Nephron progenitor cell (in vitro differentiated cells): Measurements from ENCODE around the gene PAPPA2.

ENCODE experiments used
- DNase-seq: peaks from one replicate; pipeline ENCODE4 v3.0.0; 2021
- H3K27ac Mint-ChIP-seq: 2 replicates; pipeline ENCODE4 v1.8.0; 2021; ENCODE audit warnings: mild to moderate bottlenecking, moderate library complexity, mixed read lengths
- H3K27me3 Mint-ChIP-seq: 2 replicates; pipeline ENCODE4 v1.8.0; 2021; ENCODE audit warnings: mild to moderate bottlenecking, low read depth, mixed read lengths; ENCODE audit not compliant: poor library complexity
- H3K36me3 Mint-ChIP-seq: 2 replicates; pipeline ENCODE4 v1.8.0; 2021; ENCODE audit warnings: low read depth, mixed read lengths
- H3K4me1 Mint-ChIP-seq: 2 replicates; pipeline ENCODE4 v1.8.0; 2021; ENCODE audit warnings: mixed read lengths
- H3K4me3 Mint-ChIP-seq: 2 replicates; pipeline ENCODE4 v1.8.0; 2021; ENCODE audit warnings: mild to moderate bottlenecking, moderate library complexity, mixed read lengths
- H3K9me3 Mint-ChIP-seq: 2 replicates; pipeline ENCODE4 v1.8.0; 2021; ENCODE audit warnings: mild to moderate bottlenecking, moderate library complexity, mixed read lengths
- TF ChIP-seq, protein P1 (sequence below): fragments of 200-600 bp; sonication (generic); IDR thresholded peaks from 2 replicates; pipeline ENCODE4 v1.5.0; 2021; ENCODE audit warnings: antibody characterized with exemption

Gene PAPPA2

DNA sequence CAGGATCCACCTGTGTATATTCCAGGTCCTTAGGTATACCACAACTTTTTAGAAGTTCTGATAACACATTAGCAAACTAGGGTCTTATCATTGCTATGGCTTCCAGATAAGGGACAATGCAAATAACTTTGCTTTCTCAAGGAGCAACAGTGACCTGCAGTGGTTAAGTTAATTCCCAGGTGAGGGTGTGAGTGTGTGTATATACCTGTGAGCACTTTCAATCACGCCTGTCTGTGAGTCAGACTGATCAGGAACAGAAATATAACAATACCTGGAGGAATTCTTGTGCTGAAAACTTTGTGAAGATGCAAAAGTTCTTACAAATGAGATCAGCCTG lies 317.0 kb downstream of the PAPPA2 start:
- Mint-ChIP-seq H3K27me3 (peaks cover 4% of the 10 kb centered on the region), H3K27ac (no peak overlapping the region), H3K36me3 (no peaks in the 10 kb centered on the region), H3K9me3 (no peaks in the 10 kb centered on the region), H3K4me1 (no peaks in the 10 kb centered on the region), H3K4me3 (no peak overlapping the region)
- TF ChIP-seq, protein P1, sequence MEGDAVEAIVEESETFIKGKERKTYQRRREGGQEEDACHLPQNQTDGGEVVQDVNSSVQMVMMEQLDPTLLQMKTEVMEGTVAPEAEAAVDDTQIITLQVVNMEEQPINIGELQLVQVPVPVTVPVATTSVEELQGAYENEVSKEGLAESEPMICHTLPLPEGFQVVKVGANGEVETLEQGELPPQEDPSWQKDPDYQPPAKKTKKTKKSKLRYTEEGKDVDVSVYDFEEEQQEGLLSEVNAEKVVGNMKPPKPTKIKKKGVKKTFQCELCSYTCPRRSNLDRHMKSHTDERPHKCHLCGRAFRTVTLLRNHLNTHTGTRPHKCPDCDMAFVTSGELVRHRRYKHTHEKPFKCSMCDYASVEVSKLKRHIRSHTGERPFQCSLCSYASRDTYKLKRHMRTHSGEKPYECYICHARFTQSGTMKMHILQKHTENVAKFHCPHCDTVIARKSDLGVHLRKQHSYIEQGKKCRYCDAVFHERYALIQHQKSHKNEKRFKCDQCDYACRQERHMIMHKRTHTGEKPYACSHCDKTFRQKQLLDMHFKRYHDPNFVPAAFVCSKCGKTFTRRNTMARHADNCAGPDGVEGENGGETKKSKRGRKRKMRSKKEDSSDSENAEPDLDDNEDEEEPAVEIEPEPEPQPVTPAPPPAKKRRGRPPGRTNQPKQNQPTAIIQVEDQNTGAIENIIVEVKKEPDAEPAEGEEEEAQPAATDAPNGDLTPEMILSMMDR: no peak
- DNase-seq: no peak

DNA sequence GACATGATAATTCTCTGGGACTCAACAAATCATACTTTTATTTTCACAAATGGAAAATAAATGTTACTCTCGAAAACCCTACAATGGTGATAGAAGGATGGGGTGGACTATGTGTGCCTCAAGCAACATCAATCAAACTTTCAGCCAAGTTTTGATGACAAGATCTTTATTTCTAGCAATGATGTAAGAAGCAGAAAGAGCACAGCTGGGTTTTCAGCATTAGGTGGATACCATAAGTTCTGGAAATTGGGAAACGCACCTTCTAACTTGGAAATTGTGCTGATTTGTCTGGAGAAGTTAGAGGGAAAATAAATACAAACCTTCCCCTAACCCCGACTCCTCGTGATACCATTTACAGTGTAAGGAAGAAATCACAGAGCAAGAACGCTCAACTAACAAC lies 320.3 kb downstream of the PAPPA2 start:
- H3K27ac Mint-ChIP-seq: no peak overlapping the region
- H3K9me3 Mint-ChIP-seq: no peaks in the 10 kb centered on the region
- no peaks in the 10 kb centered on the region for H3K36me3 Mint-ChIP-seq
- no peak for DNase-seq
- H3K4me1 Mint-ChIP-seq: peaks cover 17% of the 10 kb centered on the region
- TF ChIP-seq, protein P1: no peak
- no peak overlapping the region for H3K4me3 Mint-ChIP-seq
- peaks cover 4% of the 10 kb centered on the region for H3K27me3 Mint-ChIP-seq

DNA sequence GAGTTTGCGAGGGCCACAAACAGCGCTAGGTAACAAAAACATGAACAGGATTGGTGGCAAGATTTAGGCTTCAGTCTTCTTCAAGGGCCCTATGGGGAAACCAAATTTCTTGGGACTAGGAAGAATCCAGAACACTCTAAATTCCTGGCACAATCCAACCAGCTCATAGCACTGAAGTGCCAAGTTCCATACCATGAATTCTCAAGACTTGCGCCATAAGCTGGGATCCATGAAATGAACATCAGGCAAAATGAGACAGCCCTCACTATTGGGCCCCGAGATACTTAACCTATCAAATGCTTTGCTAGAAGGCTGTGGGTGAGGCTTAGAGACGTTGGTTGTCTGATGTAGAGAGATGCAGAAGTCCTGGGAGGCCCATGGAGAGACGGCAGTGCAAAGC lies 322.1 kb downstream of the PAPPA2 start:
- Mint-ChIP-seq H3K4me1 (peaks cover 17% of the 10 kb centered on the region), H3K27ac (no peak overlapping the region), H3K27me3 (peaks cover 4% of the 10 kb centered on the region), H3K4me3 (no peak overlapping the region), H3K9me3 (no peaks in the 10 kb centered on the region), H3K36me3 (no peaks in the 10 kb centered on the region)
- TF ChIP-seq, protein P1: no peak
- DNase-seq: no peak

DNA sequence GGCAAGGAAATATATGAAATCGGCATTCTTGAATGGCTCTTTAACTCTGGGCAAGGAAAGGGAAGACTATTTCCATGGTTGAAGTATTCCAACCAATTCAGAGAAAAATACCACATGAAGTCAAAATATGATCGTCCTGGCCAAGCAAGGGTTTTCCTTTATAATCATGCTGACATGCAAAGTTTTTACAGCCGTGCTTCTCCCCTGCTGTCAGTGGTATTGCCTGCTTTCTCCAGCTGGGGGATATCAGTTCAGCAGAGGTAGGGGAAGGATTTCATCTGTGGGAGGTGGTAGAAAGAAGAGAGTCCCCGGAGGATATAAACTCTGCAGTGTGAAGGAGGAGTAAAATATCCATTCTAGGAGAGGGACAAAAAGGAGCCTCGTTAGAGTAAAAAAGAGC lies 322.8 kb downstream of the PAPPA2 start:
- peak; percentile 7 for DNase-seq
- H3K27ac Mint-ChIP-seq: peak overlapping the region; percentile 74
- H3K4me1 Mint-ChIP-seq: peaks cover 24% of the 10 kb centered on the region
- peaks cover 4% of the 10 kb centered on the region for H3K27me3 Mint-ChIP-seq
- H3K9me3 Mint-ChIP-seq: no peaks in the 10 kb centered on the region
- TF ChIP-seq, protein P1: no peak
- peak overlapping the region; percentile 60 for H3K4me3 Mint-ChIP-seq
- H3K36me3 Mint-ChIP-seq: no peaks in the 10 kb centered on the region

DNA sequence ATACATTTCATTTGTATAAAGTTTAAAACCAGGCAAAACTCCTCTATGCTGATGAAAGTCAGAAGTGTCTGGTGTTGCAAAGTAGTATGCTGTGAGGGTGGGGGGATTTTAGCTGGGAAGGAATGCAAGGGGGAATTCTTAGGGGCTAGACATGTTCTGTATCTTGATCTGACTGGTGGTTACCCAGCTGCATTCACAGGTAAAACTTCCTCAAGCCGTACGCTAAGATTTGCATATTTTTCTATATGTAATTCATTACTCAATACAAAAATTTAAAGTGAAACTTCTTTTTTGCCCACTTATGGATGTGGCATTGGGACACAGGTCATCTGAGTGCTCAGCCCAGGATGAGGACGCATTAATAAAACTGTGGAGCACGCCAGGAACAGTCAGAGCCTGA lies 323.3 kb downstream of the PAPPA2 start:
- Mint-ChIP-seq H3K36me3 (no peaks in the 10 kb centered on the region), H3K4me3 (peak overlapping the region; percentile 60), H3K4me1 (peaks cover 24% of the 10 kb centered on the region), H3K27ac (peak overlapping the region; percentile 74), H3K27me3 (peaks cover 4% of the 10 kb centered on the region), H3K9me3 (no peaks in the 10 kb centered on the region)
- TF ChIP-seq, protein P1: no peak
- DNase-seq: no peak

DNA sequence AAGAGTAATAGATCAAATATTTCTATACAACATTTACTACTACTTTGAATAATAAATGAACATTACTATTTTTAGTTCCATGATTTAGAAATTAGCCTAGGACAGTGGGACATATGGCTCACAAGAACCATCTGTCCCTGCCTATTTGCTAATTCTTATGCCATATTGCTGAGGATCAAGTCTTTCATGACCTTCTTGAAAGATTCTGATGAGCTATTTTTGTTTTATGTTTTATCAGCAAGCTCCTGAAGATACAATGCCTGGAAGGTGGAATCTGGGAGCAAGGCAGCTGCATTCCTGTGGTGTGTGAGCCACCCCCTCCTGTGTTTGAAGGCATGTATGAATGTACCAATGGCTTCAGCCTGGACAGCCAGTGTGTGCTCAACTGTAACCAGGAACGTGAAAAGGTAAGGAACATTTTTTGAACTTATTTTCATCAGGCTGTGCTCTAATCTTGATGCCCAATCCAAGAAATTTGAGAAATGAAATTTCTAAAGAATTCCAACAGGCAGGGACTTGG lies 326.7 kb downstream of the PAPPA2 start:
- no peak for DNase-seq
- H3K4me1 Mint-ChIP-seq: peaks cover 24% of the 10 kb centered on the region
- no peak overlapping the region for H3K27ac Mint-ChIP-seq
- TF ChIP-seq, protein P1: no peak
- H3K27me3 Mint-ChIP-seq: no peaks in the 10 kb centered on the region
- no peaks in the 10 kb centered on the region for H3K9me3 Mint-ChIP-seq
- H3K36me3 Mint-ChIP-seq: no peaks in the 10 kb centered on the region
- no peak overlapping the region for H3K4me3 Mint-ChIP-seq
